GM19023 (cell line): ENCODE results near the gene PXMP2.

Experiments
- ATAC-seq: cut with Tn5 transposase; IDR thresholded peaks from one replicate; pipeline ENCODE4 v1.9.1; 2021; ENCODE audit warnings: mild to moderate bottlenecking, moderate library complexity; ENCODE audit not compliant: unreplicated experiment

Gene PXMP2

DNA sequence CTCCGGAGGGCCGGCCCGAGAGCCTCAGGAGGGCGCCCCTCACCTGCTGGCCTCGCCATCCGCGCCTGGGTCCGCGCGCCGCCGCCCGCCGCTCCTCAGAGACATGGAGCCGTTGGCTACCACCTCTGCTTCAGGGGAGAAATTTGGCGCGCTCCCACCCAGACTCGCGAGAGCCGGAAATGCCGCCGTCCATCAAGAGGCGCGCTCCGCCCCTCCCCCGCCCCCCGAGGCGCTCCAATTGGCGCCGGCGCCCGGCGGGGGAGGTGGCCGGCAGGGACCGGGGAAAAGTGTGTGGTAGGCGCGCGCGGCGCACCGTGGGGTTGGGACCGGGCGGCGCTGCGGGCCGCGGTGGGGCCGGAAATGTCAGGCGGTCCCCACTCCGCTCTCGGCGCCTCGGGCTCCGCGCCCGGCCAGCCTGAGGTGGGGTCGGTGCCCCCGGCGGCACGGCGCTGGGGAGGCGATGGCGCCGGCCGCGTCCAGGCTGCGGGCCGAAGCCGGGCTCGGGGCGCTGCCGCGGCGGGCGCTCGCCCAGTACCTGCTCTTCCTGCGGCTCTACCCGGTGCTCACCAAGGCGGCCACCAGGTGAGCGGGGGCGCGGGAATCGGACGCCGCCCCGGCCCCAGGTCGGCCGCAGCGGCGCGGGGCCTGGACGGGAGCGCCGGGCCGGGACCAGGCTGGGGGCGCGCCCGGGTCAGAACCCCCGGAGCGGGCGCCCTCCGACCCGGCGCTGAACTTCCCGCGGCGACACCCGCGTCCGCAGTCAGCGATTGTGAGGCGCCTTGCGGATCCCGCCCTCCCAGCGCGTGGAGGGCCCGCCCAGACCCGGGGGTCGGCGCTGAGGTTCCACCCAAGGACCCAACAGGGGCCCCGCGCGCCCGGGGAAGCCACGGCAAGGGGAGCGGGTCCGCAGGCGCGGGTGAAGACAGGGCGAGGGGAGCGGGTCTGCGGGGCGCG, at the start of gene PXMP2, which contains the start of gene POLE:
TSS of gene PXMP2 (plus strand) at position 377 of the 954 bp plus-strand sequence. CDS start at position 461, 84 bp downstream.
TSS of gene POLE (minus strand) at position 132 of the 954 bp plus-strand sequence. CDS start at position 105, 27 bp downstream.
- ATAC-seq = peak; percentile 92

- no peak for ATAC-seq
Measured at GRCh38 chr12:132637811-132638210, 49.6 kb upstream of the PXMP2 start.

DNA sequence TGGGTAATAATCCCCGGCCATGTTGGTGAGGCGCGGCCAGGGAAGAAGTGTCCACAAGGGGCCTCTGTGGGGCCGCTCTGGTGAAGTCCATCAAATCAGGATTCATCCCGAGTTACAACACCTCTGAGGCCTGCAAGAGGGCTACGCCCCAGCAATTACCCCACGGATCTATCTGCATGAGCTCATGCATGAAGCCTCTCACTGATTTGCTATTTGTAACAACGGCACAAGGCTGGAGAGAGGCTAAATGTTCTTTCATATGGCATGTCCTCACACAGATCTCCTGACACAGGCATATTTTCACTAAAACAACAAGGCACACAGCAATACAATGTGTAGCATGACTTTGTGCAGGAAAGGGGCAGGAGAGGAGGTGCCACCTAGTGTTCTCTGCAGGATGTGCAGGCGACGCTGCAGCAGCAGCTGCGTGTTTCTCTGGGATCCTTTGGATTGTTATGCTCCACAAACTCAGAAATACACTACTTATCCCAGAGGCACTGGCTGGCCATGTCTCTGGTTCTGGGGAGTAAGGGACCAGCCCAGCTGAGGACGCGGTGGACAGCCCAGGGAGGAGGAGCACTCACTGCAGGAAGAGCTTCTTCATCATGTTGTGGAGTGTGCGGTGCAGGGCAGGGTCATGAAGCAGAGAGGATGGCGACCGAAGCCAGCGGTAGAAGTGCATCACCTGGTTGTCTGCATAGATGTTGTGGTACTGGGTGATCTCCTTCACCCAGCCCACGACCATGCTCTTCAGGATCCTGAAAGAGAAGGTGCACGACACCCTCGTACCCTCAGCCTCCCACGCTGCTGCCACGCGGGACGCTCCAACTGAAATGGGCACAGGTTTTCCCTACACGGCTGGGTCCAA, 48.6 kb upstream of the PXMP2 start:
- no peak for ATAC-seq

- ATAC-seq = no peak
Measured at GRCh38 chr12:132639956-132640520, 47.3 kb upstream of the PXMP2 start.

DNA sequence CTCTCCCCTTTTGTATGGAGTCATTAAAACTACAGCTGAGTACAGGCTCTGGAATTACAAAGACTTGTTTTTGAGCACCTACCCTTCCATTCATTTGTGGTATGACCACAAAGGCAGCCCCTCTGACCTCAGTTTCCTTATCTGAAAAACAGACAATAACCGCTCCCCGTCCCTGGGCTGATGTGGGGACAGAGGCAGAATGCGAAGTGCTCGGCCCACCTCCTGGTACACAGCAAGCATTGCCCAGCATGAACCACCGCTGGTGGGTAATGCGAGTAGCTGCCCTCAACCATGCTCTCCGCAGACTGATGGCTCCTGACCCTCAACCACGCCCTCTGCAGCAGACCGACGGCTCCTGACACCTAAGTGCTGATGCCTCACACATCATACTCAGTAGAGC, 46.5 kb upstream of the PXMP2 start:
- ATAC-seq = no peak

DNA sequence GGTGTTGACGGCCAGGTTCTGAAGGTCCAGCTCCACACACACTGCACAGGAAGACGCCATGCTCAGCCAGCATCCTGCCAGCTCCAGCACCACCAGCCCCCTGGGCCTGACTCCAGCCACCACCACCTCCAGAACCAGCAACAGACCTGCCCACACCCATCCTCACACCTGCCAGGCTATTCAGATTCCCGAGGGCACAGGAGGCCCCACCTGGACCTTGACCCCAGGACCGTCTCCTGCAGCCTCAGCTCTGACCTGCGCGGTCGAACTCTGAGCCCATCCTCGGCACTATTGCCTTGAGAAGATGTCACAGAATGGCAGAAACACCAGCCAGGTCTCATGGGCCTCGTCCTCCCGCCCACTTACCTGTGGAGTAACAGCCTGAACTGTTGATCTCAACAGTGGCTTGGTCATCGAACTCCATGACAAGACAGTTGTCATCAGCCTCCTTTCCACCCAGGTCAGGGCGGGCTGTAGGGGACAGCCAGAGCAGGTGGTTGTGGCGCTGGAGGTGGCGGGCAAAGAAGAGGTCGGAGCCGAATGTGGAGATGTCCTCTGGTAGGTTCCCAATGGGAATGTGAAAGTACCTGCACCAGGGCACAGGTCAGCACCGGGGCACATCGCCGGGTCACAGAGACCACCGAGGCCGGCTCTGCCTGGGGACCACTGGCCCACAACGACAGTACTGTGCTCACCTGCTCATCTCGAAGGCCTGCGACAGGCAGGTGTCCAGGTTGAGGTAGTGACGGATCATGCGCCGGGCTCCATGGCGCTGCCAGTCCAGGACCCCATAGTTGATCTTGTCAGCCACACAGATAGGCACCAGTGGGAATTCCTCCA, 45.4 kb upstream of the PXMP2 start:
- no peak for ATAC-seq

- ATAC-seq = no peak
Measured at GRCh38 chr12:132642846-132643835, 44.2 kb upstream of the PXMP2 start.

DNA sequence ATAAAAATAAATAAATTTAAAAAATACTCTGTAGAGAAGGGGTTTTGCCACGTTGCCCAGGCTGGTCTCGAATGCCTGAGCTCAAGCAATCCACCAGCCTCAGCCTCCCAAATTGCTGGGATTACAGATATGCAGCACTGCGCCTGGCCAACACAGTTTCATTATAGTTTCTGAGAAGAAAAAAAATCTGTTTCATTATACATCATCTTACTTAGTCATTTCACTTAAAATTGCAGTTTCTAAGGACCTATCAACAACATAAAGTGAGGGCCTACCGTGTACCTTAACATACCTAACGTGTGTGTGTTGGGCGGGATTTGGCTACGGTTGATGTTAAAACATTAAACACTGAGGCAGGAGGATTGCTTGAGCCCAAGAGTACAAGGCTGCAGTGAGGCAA, 40.5 kb upstream of the PXMP2 start:
- no peak for ATAC-seq

DNA sequence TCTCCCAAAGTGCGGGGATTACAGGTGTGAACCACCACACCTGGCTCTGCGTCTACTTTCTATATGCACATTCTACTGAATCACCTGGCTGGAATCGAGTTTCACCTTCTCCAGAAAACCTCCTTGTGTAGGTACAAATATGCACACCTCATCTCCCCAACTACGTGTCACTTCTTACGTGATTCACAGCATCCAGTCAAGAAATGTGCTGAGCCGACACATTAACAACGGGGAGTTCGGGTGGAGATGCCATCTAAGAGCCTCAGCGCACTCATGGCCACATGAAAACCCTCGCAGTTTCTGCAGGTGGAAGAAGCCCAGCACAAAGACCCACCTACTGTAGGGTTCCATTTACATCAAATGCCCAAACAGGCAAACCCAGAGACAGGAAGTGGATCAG, 39.5 kb upstream of the PXMP2 start:
- no peak for ATAC-seq

DNA sequence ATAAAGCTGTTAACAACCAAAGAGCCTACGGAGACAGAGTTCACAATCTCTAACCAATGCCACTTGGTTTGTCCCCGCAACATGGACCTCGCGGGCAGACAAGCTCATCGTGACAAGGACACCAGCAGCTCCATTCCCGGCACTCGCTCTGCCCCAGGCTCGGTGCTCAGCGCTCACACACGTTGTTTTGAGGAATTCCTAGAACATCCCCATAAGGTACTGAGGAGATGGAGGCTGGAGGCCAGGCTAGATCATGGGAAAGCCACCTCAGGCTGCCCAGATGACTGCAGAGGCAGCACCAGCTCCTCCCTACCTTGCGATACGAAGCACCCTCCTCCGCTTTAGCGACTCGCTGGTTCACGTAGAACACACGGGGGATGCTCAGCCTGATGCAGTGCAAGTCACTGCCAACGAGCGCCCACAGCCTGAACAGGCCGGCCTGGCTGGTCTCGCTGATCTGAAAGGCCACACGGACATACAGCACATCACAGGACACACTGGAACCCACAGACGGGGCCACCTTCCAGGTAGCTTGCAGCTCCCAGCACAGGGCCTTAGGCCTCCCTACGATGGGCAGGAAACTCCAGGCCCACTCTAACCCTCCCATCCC, 38.7 kb upstream of the PXMP2 start:
- ATAC-seq = no peak

DNA sequence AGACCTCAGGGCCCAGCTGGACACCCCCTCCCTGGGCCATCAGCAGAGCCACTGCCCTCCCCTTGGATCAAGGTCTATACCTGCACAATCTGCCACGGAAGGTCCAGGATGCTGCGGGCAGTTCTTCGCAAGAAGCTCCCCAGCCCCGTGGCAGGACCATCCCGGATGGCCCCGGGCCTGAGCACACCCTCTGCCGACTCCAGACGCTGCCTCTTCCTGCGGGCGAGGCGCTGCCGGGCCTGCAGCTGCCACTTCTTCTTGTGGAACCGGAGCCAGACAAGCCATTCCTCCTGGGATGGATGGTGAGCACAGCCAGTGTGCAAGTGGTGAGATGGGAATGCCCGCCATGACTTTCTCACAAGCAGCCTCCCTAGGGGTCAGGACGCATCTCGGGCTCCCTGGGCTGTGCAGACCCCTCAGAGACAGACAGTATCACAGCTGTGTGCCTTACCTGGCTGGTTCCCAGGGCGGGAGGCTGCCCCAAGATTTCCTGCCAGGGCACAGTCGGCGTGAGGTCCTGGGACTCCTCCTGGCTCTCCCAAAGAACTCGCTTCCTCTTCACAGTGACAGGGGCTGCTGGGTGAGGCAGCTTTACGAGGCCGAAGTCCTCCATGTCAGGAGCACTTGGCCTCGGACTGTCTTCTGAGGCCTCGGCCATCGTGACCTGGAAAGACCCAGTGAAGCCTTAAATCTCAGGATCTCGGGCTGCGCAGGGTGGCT, 38.0 kb upstream of the PXMP2 start:
- no peak for ATAC-seq

DNA sequence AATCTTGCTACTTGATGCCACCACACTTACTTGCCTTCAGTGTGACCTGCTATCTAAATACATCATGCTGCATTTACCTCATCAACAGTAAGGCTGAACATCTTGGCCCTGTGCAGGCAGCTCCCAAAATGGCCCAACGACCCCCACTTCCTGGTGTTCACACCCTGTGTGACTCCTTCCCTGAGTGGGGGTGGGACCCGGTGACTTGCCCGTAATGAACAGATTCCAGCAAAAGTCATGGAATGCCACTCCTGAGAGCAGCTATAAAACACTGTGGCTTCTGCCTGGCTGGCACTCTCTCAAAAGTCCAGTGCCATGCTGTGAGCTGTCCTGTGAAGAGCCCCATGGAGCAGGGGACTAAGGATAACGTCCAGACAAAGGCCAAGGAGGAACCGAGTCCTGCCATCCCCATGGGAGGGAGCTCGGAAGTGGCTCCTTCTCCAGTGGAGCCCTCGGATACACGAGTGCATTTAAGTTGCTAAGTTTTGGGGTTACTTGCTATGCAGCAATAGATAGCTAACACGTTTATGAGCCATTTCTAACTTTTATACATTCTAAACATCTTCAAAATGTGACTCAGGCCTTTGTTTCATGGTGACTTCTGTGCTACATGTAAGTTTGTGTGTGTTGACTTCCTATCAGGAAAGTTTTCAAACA, 35.8 kb upstream of the PXMP2 start:
- no peak for ATAC-seq

DNA sequence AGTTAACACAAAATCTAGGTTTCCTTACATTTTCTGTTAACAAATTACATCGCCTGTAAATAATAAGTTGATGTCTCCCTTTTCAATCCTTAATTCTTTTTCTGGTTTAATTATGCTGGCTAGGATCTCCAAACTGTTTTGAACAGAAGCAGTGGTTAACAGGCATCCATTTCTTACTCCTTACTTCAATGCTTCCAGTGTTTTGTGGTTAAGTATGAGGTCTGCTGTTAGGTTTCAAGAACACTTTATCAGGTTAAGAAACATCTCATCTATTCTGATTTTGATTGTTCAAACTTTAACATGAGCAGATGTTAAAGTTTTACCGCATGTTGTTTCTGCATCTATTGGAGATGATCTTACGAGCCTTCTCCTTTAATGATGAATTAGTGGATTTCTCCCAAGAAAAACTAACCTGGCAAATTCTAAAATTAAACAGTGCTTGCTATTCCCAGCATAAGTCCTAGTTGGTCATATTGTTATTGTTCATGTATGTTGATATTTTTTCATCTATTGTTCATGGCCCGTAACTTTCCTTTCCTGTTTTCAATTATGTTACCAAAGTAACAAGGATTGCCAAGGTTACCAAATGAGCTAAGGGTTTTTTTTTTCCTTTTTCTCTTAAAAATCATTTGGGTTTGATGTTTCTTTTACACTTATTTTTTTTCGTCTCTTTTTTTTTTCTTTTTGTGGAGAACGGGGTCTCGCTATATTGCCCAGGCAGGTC, 33.7 kb upstream of the PXMP2 start:
- no peak for ATAC-seq

DNA sequence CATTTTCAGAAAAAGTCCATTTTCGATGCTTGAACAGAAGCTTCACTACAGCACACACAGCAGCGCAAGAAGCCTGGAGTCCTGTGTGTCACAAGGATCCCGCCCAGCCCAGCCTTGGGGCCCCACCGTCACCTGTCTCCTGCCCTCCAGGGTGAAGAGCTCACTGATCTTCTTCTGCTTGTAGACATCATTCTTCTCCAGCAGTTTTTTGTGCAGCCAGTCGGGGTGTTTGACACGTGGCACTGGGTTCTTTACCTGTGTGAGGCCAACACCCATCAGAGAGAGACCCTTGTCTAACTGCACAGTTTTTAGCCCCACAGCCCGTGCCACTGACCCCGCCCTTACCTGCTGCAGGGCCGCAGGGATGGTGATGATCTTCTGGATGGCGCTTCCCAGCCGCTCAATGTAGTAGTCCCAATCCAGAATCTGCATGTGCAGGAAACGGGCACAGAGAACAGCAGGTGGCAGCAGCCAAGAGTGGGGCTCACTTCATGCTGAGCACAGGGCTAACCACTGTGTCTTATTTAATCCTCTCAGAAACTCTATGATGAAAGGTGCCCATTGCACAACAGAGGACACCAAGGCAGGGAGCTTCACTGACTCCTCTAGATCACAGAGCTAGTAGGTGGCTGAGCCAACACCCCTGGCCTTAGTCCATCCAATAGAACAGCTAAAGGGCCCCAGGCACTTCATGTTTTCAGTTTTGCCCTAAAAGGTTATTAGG, 30.2 kb upstream of the PXMP2 start:
- no peak for ATAC-seq

DNA sequence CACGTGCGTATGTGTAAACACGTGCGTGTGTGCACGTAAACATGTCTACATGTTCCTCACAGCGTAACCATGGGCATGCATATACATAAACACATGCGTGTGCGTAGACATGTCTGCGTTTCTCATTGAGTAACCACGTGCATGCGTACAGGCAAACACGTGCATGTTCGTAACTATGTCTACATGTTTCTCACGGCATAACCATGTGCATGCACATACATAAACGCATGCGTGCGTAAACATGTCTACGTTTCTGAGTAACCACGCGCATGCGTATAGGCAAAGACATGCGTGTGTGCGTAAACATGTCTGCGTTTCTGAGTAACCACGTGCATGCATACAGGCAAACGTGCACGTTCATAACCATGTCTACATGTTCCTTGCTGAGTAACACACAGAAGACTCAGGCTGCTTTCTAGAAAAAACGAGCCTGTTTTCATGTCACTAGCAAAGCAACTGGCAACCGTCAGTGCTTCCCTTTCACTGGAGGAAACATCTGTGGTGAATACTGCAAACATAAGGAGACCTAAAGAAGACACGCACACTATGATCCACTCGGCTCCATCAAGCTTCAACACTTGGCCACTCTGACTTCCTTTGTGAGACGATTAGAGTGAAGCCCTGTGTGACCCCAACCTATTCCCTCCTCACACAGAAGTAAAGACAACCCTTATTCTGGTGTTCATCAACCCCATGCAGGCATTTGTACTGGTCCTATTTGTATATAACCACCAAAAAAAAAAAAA, 29.1 kb upstream of the PXMP2 start:
- ATAC-seq = no peak

DNA sequence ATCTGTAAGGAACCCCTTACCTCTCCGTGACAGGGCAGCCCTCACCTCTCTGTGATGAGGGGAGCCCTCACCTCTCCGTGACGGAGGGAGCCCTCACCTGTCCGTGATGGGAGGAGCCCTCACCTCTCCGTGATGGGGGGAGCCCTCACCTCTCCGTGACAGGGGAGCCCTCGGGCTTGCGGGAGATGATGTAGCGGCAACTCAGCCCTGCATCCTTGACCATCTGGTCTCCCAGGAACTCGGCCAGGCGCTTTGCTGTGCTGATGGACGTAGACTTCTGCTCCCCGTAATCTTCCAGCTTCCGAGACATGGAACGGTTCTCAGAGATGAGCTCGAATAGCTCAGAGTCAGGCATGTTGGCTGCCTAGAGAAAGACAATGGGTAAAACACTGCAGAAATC, 28.2 kb upstream of the PXMP2 start:
- ATAC-seq = no peak
